Fibroblast of gingiva (primary cell): ENCODE results near the gene SMAD3.

Experiments used
- DNase-seq: peaks from one replicate; pipeline ENCODE4 v3.0.0-alpha.2; 2011; ENCODE audit warnings: low read depth

SMAD3 gene

DNA sequence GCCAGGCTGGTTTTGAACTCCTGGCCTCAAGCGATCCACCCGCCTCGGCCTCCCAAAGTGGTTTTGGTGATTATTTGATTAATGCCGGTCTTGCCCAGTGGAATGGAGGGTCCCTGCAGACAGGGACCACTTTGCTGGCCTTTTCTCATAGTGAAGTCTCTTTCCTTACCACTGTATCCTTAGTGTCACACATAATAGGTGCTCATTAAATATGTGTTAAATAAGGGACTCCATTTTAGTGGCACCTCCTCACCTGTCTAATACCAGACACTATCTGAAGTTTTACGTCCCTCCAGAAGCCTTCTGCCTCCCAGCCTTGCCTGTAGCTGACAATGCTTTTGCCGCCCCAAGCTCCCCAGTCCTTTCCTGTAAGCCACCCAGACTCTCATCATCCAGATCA is 97.8 kb downstream of the SMAD3 start:
- DNase-seq, result no peak

DNA sequence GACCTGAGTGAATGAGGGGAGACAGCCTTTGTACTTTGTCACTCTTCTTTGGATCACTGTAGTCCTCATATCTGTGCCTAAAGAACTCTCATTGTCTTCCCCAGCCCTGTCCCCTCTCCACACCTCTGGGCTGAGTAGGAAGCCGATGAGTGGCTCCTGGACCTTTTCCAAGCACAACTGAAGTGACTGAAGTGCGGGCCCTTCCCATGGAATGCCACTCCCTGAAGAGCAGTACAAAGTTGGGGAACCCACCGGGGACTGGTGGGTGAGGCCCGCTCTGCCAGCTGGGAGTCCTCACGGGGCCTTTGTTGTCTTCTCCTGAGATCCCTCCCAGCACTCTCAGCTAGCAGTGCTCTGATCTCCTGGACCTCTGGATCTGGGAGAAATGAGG is 99.0 kb downstream of the SMAD3 start:
- DNase-seq, result no peak

DNA sequence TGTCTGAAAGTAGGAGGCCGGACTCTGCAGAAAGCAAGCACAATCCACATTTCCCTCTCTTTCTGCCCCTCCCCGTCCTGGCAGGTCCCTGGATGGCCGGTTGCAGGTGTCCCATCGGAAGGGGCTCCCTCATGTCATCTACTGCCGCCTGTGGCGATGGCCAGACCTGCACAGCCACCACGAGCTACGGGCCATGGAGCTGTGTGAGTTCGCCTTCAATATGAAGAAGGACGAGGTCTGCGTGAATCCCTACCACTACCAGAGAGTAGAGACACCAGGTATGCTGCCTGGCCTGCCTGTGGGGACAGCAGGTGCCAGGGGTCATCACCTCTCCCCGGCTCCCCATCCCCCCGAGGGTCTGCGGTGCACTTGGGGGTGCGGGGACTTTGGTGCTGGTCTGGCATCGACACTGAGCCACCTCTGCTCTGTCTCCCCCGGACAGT is 99.4 kb downstream of the SMAD3 start:
- no peak for DNase-seq

DNA sequence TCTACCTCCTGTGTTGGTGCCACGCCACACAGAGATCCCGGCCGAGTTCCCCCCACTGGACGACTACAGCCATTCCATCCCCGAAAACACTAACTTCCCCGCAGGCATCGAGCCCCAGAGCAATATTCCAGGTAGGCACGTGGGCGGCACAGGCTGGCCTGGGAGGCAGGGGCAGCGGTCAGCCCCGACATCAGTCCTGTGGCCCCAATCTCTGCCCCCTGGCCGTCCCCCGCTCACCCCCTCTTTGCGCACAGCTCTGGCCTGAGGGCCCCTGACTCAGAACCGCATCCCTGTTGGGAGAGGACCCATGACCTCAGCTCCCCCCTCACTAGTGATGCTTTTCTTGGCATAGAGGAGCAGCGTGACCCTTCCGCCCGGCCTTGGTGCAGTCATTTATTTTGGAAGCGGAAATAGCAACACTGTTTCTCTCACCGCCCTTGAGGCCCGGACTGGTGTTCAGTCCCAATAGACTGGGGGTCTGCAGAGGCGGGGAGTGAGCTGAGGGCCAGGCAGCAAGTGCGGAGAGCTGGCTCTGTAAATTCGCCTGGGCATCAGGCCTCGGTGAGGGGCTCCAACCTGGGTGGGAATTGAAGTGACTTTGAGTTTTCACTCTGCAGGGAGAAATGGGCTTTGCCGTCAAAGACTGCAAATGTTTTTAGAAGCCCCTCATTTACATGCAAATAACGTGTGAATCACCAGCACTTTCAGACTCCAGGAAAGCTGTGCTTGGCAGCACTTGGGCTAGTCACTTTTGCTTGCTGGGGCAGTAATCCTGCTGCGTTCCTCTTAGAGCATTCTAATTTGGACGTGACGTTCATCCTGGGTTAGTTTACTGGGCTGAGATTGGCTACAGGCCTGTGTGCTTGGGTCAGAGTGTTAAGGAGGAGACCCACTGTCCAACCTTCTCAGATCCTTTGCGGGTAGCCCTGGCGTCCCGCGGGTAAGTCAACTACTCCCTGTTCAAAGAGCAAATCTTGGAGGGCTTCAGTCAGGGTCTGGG is 100.2 kb downstream of the SMAD3 start:
- DNase-seq, result no peak

GRCh38 chr15:67166280-67167009 is 101.0 kb downstream of the SMAD3 start:
- DNase-seq, result no peak

DNA sequence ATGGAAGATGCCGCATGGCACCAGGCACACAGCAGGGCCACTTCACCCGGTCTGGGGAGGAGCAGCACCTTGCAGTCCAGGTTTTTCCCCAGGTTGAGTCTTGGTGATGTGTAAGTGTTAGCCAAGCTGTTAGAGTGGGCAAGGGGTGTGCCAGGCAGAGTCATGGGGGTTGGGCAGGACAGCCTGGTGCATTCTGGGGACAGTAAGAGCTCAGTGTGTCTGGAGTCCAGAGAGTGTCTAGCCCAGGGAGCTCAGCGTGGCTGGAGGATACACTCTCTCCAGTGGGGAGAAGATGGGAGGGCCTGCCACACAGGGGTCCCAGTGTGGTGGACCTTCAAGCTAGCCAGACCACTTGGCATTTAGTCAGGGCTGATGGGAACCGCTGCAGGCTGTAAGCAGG is 101.7 kb downstream of the SMAD3 start:
- no peak for DNase-seq

- DNase-seq, result no peak
Observed at GRCh38 chr15:67168694-67169093, 103.3 kb downstream of the SMAD3 start.

GRCh38 chr15:67170143-67170925 is 104.9 kb downstream of the SMAD3 start:
- DNase-seq, result no peak

DNA sequence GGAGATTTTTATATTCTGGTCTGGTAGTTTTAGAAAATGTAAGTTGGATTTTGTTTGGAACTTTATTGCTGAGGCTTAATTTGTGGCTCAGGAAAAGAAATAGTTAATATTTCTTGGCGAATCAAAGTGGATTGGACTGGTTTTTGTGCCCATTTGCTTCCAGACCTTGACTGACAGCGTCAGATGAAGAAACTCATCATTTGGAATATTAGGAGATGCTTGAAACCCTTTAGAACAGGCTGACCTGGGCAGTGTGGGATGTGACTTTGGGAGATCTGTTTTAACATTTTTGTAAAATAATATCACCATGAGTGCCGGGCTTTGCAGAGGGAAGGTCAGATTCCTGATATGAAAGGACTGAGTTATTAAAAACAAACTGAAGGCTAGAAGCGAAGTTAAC is 106.1 kb downstream of the SMAD3 start:
- DNase-seq, result no peak

GRCh38 chr15:67172172-67172571 is 106.8 kb downstream of the SMAD3 start:
- no peak for DNase-seq

GRCh38 chr15:67173005-67173404 is 107.6 kb downstream of the SMAD3 start:
- no peak for DNase-seq

DNA sequence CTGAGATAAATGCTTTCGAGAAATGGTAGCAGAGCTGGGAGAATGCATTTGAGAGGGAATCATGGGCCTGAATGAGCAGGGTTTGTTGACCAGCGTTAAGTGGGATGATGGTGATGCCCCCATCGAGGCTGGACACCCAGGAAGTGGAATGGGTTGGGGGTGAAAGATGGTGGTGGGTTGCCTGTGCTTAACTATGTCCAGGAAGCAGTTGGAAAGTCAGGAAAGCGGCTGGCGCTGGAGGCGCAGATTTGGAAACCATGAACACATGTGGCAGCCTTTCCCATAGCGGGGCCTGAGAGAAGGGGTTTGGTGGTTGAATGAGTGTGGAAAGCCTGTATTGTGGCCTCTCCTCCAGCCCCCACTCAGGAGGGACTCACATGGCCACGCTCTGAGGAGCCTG is 108.4 kb downstream of the SMAD3 start:
- no peak for DNase-seq

DNA sequence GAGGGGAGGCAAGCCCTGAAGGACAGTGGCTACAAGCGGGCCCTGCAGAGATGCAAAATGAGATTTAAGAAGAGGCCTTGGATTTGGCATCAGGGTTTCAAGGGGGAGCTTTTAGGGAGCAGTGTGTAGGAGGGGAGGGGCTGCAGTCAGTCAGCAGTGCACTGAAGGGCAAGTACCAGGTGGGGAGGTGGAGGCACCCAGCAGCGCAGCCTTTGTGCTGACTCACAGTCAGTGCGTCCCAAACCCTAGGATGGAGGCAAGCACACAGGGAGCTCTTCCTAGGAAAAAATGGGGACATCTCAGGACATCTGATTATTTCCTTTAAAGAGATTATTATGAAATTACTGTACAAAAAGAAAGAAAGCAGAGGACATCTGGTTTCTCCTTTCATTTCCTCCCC is 109.0 kb downstream of the SMAD3 start:
- no peak for DNase-seq

GRCh38 chr15:67174864-67175573 is 109.6 kb downstream of the SMAD3 start:
- no peak for DNase-seq

- peak; percentile 85 for DNase-seq
Observed at GRCh38 chr15:67175643-67176071, 110.3 kb downstream of the SMAD3 start.

GRCh38 chr15:67176195-67176971 is 111.0 kb downstream of the SMAD3 start:
- peak; percentile 20 for DNase-seq

DNA sequence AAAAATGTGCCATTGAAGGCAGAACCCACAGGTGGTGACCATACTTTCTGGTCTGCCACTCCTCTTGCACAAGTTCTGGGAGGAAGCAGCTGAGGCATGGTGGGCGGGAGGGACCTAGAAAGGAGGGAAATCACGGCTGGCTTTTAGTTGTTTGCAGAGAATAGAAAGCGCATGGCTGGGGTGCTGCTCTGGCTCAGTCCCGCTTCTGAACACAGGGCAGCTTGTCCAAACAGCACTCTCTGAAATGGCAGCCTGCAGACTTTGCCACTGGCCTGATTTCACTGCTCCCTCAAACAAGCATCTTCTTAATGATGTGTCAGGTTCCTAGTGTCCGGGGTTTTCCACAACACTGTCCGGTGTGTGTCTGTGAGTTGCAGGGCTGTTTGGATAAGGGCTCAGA is 112.3 kb downstream of the SMAD3 start:
- peak; percentile 43 for DNase-seq

DNA sequence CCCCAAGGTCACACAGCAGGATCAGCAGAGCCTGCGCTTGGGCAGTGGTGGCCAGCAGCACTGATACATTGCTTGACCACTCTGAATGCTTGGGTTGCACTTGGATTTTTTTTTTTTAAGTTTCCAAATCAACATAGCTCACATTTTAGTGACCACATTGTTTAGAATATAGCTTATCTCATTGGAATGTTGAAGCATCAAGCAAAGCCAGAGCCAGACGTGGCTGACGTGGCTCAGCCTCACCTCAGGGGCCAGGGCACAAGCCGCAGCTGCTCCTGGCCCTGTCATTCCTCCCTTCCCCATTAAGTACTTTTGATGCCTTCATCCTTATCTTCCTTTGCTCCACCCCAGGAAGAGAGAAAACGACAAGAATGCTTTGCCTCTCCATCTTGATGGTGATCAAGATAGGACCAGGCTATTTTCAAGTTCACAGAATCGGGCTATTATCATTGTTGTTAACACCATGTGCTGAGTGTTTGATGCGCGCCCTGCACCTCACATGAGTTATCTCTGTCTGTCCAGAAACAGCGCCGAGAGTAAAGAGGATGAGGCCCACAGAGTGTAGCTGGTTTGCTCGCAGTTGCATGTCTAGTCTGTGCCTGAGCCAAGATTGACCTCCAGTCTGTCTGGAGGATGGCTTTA is 113.3 kb downstream of the SMAD3 start:
- peak; percentile 85 for DNase-seq

- no peak for DNase-seq
Observed at GRCh38 chr15:67179411-67179995, 114.1 kb downstream of the SMAD3 start.

DNA sequence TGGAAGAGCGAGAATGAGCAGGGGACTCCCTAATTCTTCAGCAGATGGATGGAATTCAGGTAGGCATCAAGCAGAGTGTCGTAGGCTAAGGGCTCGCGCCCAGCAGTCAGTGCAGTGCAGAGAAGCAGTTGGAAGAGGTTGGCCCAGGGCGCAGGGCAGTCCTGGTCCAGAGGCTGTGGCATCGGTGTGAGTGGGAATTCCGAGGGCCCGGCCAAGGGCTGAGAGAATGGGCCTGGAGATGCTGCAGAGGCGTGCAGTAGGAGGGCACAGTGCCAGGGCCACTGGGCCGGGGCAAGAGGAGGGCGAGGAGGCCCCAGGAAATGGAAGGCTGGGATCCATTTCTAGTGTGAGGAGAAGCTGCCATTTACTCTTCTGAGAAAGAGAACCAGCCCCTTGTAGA is 114.6 kb downstream of the SMAD3 start:
- DNase-seq, result no peak
